H1 (cell line): Measurements from ENCODE around the gene RNF125. TPM values are rescaled to one million over a fixed set of nuclear protein-coding genes. Genes with fewer than 3 reads are reported as not detected.

Experiments used
- CTCF ChIA-PET: fragments of 300-600 bp; sonication (Branson Sonifier 250); formaldehyde crosslinking; loops from one replicate; lab custom pipeline; 2021; ENCODE audit not compliant: partially characterized antibody; lab: Charles Lee
- POLR2A ChIA-PET: fragments of 300-600 bp; sonication (Branson Sonifier 250); formaldehyde crosslinking; loops from one replicate; lab custom pipeline; 2021; ENCODE audit warnings: inconsistent platforms; ENCODE audit not compliant: partially characterized antibody; lab: Charles Lee
- DNase-seq, 2 experiments: peaks; one replicate each; pipeline versions ENCODE4 v3.0.0 to v3.0.0-alpha.2; 2010 to 2022; ENCODE audit warnings: low spot score in 2 of 2, low read depth in 1 of 2, mixed read lengths in 1 of 2
- FAIRE-seq: peaks from 2 replicates; lab custom pipeline; 2011; peaks lifted over from hg19 to GRCh38; lab: Jason Lieb, UNC
- H2AFZ ChIP-seq: 2 replicates; pipeline ENCODE4 v1.8.1; 2012; ENCODE audit warnings: low read length, inconsistent platforms
- H2AK5ac ChIP-seq: 2 replicates; pipeline ENCODE4 v1.6.1; 2013; ENCODE audit warnings: low read depth, low read length
- H2BK120ac ChIP-seq: replicated peaks from 2 replicates; pipeline ENCODE3; 2013; ENCODE audit warnings: low read depth, low read length, inconsistent platforms
- H2BK12ac ChIP-seq: 2 replicates; pipeline ENCODE4 v1.6.1; 2013; ENCODE audit warnings: low read depth, low read length
- H2BK15ac ChIP-seq: 2 replicates; pipeline ENCODE4 v1.6.1; 2013; ENCODE audit warnings: low read length
- H2BK20ac ChIP-seq: 2 replicates; pipeline ENCODE4 v1.6.1; 2013; ENCODE audit warnings: low read length
- H2BK5ac ChIP-seq: 2 replicates; pipeline ENCODE4 v1.6.1; 2013; ENCODE audit warnings: low read depth, low read length
- H3K14ac ChIP-seq: 2 replicates; pipeline ENCODE4 v1.6.1; 2013; ENCODE audit warnings: inconsistent platforms; ENCODE audit not compliant: insufficient read length
- H3K18ac ChIP-seq: 2 replicates; pipeline ENCODE4 v1.6.1; 2013; ENCODE audit warnings: low read length; ENCODE audit errors: extremely low read depth
- H3K23ac ChIP-seq: 2 replicates; pipeline ENCODE4 v1.6.1; 2013; ENCODE audit warnings: inconsistent platforms; ENCODE audit not compliant: insufficient read length
- H3K23me2 ChIP-seq: 2 replicates; pipeline ENCODE4 v1.6.1; 2013; ENCODE audit warnings: low read depth, low read length
- H3K27ac ChIP-seq: 2 replicates; pipeline ENCODE4 v1.6.1; 2011; ENCODE audit warnings: low read depth, low read length, inconsistent platforms
- H3K27me3 ChIP-seq, 4 experiments: replicated peaks in 1 of 4; 1 replicate in 1 of 4; 2 replicates in 3 of 4; pipeline versions ENCODE4 v1.6.1 to v1.8.1; 2011 to 2013; ENCODE audit warnings: low read length in 3 of 4, mild to moderate bottlenecking in 3 of 4, inconsistent platforms in 2 of 4, mixed read lengths in 2 of 4, moderate library complexity in 1 of 4; ENCODE audit not compliant: control insufficient read depth in 3 of 4, insufficient read depth in 3 of 4; ENCODE audit errors: extremely low read depth in 1 of 4
- H3K36me3 ChIP-seq, 4 experiments: 2 replicates each; pipeline versions ENCODE4 v1.6.1 to v1.8.1; 2011 to 2013; ENCODE audit warnings: mild to moderate bottlenecking in 4 of 4, low read length in 3 of 4, moderate library complexity in 2 of 4, control low read depth in 1 of 4, inconsistent platforms in 1 of 4; ENCODE audit not compliant: insufficient read depth in 4 of 4, control insufficient read depth in 2 of 4
- H3K4ac ChIP-seq: replicated peaks from 2 replicates; pipeline ENCODE3; 2013; ENCODE audit warnings: low read length, low read depth, mixed read lengths, inconsistent platforms; ENCODE audit not compliant: insufficient read length
- H3K4me1 ChIP-seq, 4 experiments: replicated peaks in 1 of 4; 1 replicate in 1 of 4; 2 replicates in 3 of 4; pipeline versions ENCODE4 v1.6.1 to v1.8.1; 2011 to 2013; ENCODE audit warnings: low read length in 3 of 4, inconsistent platforms in 2 of 4, mixed read lengths in 1 of 4; ENCODE audit not compliant: insufficient read depth in 4 of 4, control insufficient read depth in 3 of 4
- H3K4me2 ChIP-seq, 2 experiments: 2 replicates each; pipeline versions ENCODE4 v1.6.1 to v1.8.1; 2011 to 2013; ENCODE audit warnings: low read depth in 2 of 2, low read length in 2 of 2, control low read depth in 1 of 2, inconsistent platforms in 1 of 2, mild to moderate bottlenecking in 1 of 2; ENCODE audit not compliant: insufficient read depth in 1 of 2
- H3K4me3 ChIP-seq, 4 experiments: fragments of 200-600, 300-600 bp in 1 of 4; sonication (generic), shearing (Covaris generic), sonication (Bioruptor Twin) in 1 of 4; 2 replicates each; pipeline versions ENCODE4 v1.5.1 to v1.8.1; 2011 to 2016; ENCODE audit warnings: low read length in 4 of 4, low read depth in 3 of 4, control low read depth in 2 of 4, inconsistent platforms in 2 of 4, mild to moderate bottlenecking in 2 of 4, mixed read lengths in 1 of 4, moderate library complexity in 1 of 4; ENCODE audit not compliant: insufficient read depth in 2 of 4; ENCODE audit errors: extremely low read depth in 1 of 4
- H3K56ac ChIP-seq: replicated peaks from 2 replicates; pipeline ENCODE3; 2013; ENCODE audit warnings: low read depth, mild to moderate bottlenecking, mixed read lengths, low read length, inconsistent platforms; ENCODE audit not compliant: insufficient read length
- H3K79me1 ChIP-seq: 2 replicates; pipeline ENCODE4 v1.6.1; 2013; ENCODE audit warnings: low read depth, low read length, control low read depth
- H3K79me2 ChIP-seq, 2 experiments: 2 replicates each; pipeline versions ENCODE4 v1.6.1 to v1.8.1; 2012 to 2013; ENCODE audit warnings: low read length in 2 of 2, mild to moderate bottlenecking in 2 of 2, inconsistent platforms in 1 of 2; ENCODE audit not compliant: insufficient read depth in 2 of 2, control insufficient read depth in 1 of 2
- H3K9ac ChIP-seq, 4 experiments: replicated peaks in 1 of 4; 1 replicate in 1 of 4; 2 replicates in 3 of 4; pipeline versions ENCODE4 v1.6.1 to v1.8.1; 2011 to 2013; ENCODE audit warnings: low read depth in 3 of 4, low read length in 3 of 4, control low read depth in 2 of 4, mild to moderate bottlenecking in 2 of 4, moderate library complexity in 2 of 4, inconsistent platforms in 1 of 4; ENCODE audit errors: extremely low read depth in 1 of 4
- H3K9me3 ChIP-seq, 2 experiments: 2 replicates each; pipeline versions ENCODE4 v1.6.1 to v1.8.1; 2012 to 2013; ENCODE audit warnings: mild to moderate bottlenecking in 2 of 2, moderate library complexity in 2 of 2, control low read depth in 1 of 2, inconsistent platforms in 1 of 2, low read depth in 1 of 2, low read length in 1 of 2, mixed read lengths in 1 of 2; ENCODE audit not compliant: insufficient read depth in 2 of 2
- H4K20me1 ChIP-seq, 2 experiments: replicated peaks in 1 of 2; 2 replicates each; pipeline versions ENCODE3 to v1.8.1; 2011 to 2013; ENCODE audit warnings: inconsistent platforms in 2 of 2, low read length in 2 of 2, mild to moderate bottlenecking in 1 of 2; ENCODE audit not compliant: insufficient read depth in 2 of 2, control insufficient read depth in 1 of 2
- H4K5ac ChIP-seq: 2 replicates; pipeline ENCODE4 v1.6.1; 2013; ENCODE audit warnings: low read length, low read depth, mixed read lengths, inconsistent platforms; ENCODE audit not compliant: insufficient read length
- H4K8ac ChIP-seq: 2 replicates; pipeline ENCODE4 v1.8.0; 2013; ENCODE audit warnings: mild to moderate bottlenecking, moderate library complexity, low read length, inconsistent platforms; ENCODE audit not compliant: insufficient read depth; ENCODE audit errors: extremely low read depth
- H4K91ac ChIP-seq: replicated peaks from 2 replicates; pipeline ENCODE3; 2013; ENCODE audit warnings: low read length, mixed read lengths, inconsistent platforms; ENCODE audit not compliant: insufficient read length
- CHD1 ChIP-seq: IDR thresholded peaks from 2 replicates; pipeline ENCODE4 v1.6.1; 2012; ENCODE audit warnings: low read depth, low read length, improper control_type of control experiment
- POLR2A ChIP-seq, 2 experiments: IDR thresholded peaks; 1 replicate in 1 of 2; 2 replicates in 1 of 2; pipeline ENCODE4 v1.6.1; 2011; ENCODE audit warnings: low read depth in 2 of 2, low read length in 2 of 2, mild to moderate bottlenecking in 2 of 2; ENCODE audit errors: control extremely low read depth in 1 of 2
- polyA plus RNA-seq, 7 experiments: library from polyadenylated mRNA; depleted of rRNA in 3 of 7; stranded (reverse) in 5 of 7; unstranded in 2 of 7; fragments of >200 nt in 5 of 7; fragments of 200-250 nt in 2 of 7; gene quantifications; 1 replicate in 5 of 7; 2 replicates in 1 of 7; 4 replicates in 1 of 7; pipeline versions ENCODE4 v1.2.1 to v1.2.3, GENCODE V29; 2011 to 2013; ENCODE audit warnings: missing spikeins in 2 of 7, mixed read lengths in 2 of 7
- total RNA-seq: library from RNA; stranded (reverse); fragmentation: NEBNext Ultra II Directional; extraction: Animal tissue kit (Norgen Biotek cat#: 25700); gene quantifications from 2 replicates; pipeline ENCODE4 v1.2.1, GENCODE V29; 2021

RNF125 gene
- total and polyA plus RNA-seq, 2 of the 8 experiments (the other 6 are each of a cell fraction or from before 2014, with no cell fraction given), result 14.3 to 15.2 TPM

GRCh38 chr18:31980863-31981262, 37.8 kb upstream of the RNF125 start:
- H3K27ac ChIP-seq, result no peak overlapping the region
- H3K4ac ChIP-seq, result no peak overlapping the region
- H2AFZ ChIP-seq, result no peak overlapping the region
- no peak overlapping the region for H2BK5ac ChIP-seq
- H3K23me2 ChIP-seq, result no peaks in the 10 kb centered on the region
- ChIA-PET POLR2A (no interaction called here), CTCF (no interaction called here)
- H3K4me1 ChIP-seq, result peaks cover 0 to 4% (median 0%) of the 10 kb centered on the region in 4 experiments; a peak in 1 of 7 replicates
- no peak for FAIRE-seq
- H2AK5ac ChIP-seq, result no peak overlapping the region
- no peak overlapping the region for H3K14ac ChIP-seq
- no peak overlapping the region for H3K18ac ChIP-seq
- no peak overlapping the region for H3K23ac ChIP-seq
- no peaks in the 10 kb centered on the region for H3K36me3 ChIP-seq
- no peaks in the 10 kb centered on the region for H3K27me3 ChIP-seq
- H4K20me1 ChIP-seq, result no peaks in the 10 kb centered on the region
- no peaks in the 10 kb centered on the region for H3K79me1 ChIP-seq
- H2BK120ac ChIP-seq, result no peak overlapping the region
- no peak overlapping the region for H4K5ac ChIP-seq
- H4K91ac ChIP-seq, result no peak overlapping the region
- no peak overlapping the region for H2BK12ac ChIP-seq
- H3K9ac ChIP-seq, result no peak overlapping the region
- TF ChIP-seq CHD1 (no peak), POLR2A (IDR thresholded peaks at IDR 0.05; ENCODE audit: control extremely low read depth in 1 of 2, low read depth in 2 of 2, low read length in 2 of 2) (no peak)
- no peak overlapping the region for H3K56ac ChIP-seq
- DNase-seq, result no peak
- no peak overlapping the region for H4K8ac ChIP-seq
- H3K4me2 ChIP-seq, result no peak overlapping the region
- H3K79me2 ChIP-seq, result no peaks in the 10 kb centered on the region
- no peak overlapping the region for H2BK20ac ChIP-seq
- no peak overlapping the region for H2BK15ac ChIP-seq
- no peaks in the 10 kb centered on the region for H3K9me3 ChIP-seq
- H3K4me3 ChIP-seq, result no peak overlapping the region
